Measurements from ENCODE around the gene RHAG. TPM values are rescaled to one million over a fixed set of nuclear protein-coding genes. Genes with fewer than 3 reads are reported as not detected.

The RHAG gene
- total RNA-seq, 1 experiment from 2014 or later = 0.31 TPM

DNA sequence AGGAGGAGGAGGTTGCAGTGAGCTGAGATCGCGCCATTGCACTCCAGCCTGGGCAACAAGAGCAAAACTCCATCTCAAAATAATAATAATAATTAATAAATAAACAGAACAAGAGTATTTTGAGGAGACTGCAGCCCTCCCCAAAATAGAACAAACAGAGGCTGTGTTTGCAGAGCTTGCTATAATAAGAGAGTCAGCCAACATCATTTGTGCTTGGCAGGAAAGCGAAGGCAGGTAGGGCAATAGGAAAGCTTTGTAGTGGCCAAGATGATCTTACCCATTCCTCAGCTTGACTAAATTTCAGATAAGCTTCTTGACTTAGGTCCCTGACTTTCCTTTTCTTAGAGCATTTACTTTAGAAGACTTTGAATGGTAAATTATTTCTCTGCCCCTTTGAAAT, 79.5 kb downstream of the RHAG start (continued):
- TF ChIP-seq, protein P1, sequence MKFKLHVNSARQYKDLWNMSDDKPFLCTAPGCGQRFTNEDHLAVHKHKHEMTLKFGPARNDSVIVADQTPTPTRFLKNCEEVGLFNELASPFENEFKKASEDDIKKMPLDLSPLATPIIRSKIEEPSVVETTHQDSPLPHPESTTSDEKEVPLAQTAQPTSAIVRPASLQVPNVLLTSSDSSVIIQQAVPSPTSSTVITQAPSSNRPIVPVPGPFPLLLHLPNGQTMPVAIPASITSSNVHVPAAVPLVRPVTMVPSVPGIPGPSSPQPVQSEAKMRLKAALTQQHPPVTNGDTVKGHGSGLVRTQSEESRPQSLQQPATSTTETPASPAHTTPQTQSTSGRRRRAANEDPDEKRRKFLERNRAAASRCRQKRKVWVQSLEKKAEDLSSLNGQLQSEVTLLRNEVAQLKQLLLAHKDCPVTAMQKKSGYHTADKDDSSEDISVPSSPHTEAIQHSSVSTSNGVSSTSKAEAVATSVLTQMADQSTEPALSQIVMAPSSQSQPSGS (CRISPR knock-in tag; IDR thresholded peaks at IDR 0.05; ENCODE audit: borderline replicate concordance, low read depth) = no peak
- TF ChIP-seq NR2C2 (CRISPR knock-in tag; IDR thresholded peaks at IDR 0.05) (no peak), ZNF416 (CRISPR knock-in tag; IDR thresholded peaks at IDR 0.05) (no peak), USF2 (CRISPR knock-in tag; IDR thresholded peaks at IDR 0.05) (no peak), IRF2 (CRISPR knock-in tag; IDR thresholded peaks at IDR 0.05; ENCODE audit: borderline replicate concordance, low read depth) (no peak)
- TF ChIP-seq, protein P2, sequence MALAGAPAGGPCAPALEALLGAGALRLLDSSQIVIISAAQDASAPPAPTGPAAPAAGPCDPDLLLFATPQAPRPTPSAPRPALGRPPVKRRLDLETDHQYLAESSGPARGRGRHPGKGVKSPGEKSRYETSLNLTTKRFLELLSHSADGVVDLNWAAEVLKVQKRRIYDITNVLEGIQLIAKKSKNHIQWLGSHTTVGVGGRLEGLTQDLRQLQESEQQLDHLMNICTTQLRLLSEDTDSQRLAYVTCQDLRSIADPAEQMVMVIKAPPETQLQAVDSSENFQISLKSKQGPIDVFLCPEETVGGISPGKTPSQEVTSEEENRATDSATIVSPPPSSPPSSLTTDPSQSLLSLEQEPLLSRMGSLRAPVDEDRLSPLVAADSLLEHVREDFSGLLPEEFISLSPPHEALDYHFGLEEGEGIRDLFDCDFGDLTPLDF (CRISPR knock-in tag; IDR thresholded peaks at IDR 0.05) = no peak

DNA sequence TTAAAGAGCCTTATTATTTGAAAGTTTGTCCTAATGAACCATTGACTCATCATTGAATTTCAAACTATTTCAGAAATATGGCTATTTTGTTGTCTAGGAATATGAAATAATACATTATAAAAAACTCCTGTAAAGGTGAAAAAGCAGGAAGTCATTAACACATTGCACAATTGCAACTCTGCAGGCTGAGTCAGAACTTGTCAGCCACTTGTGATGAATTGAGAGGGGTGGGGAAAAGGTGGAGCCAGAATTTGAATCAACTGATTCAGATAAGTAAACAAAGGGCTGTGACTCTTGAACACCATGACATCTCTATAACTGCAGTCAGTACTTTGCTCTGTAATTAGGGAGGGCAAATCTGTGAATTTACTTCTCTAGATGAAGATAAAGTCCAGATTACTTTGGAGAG, 80.2 kb downstream of the RHAG start:
- Mint-ChIP-seq H3K4me3 (no peak overlapping the region), H3K27me3 (ENCODE audit: low read depth) (peaks cover 96% of the 10 kb centered on the region), H3K27ac (no peak overlapping the region), H3K36me3 (peaks cover 27% of the 10 kb centered on the region), H3K4me1 (peaks cover 40% of the 10 kb centered on the region), H3K9me3 (no peaks in the 10 kb centered on the region)
- ChIA-PET CTCF (no interaction called here), POLR2A (no interaction called here)
- no peak for TF ChIP-seq ZMAT4 (CRISPR knock-in tag; IDR thresholded peaks at IDR 0.05)
- TF ChIP-seq CTCF (IDR thresholded peaks at IDR 0.05) = no peak
- TF ChIP-seq RORB (CRISPR knock-in tag; IDR thresholded peaks at IDR 0.05) = no peak
- peak; percentile 31; the same call in 1 of the 2 replicates for TF ChIP-seq GABPB1 (CRISPR knock-in tag; IDR thresholded peaks at IDR 0.05)
- no peak for ATAC-seq
- DNase-seq (ENCODE audit: low spot score) = no peak

- Mint-ChIP-seq H3K27me3 (ENCODE audit: low read depth) (peaks cover 96% of the 10 kb centered on the region), H3K4me3 (no peak overlapping the region), H3K9me3 (no peaks in the 10 kb centered on the region), H3K27ac (no peak overlapping the region), H3K36me3 (peaks cover 27% of the 10 kb centered on the region), H3K4me1 (peaks cover 41% of the 10 kb centered on the region)
- TF ChIP-seq ESRRA (CRISPR knock-in tag; IDR thresholded peaks at IDR 0.05; ENCODE audit: borderline replicate concordance) = no peak
- no peak for TF ChIP-seq NR3C1 (CRISPR knock-in tag; conservative IDR thresholded peaks at IDR 0.05; ENCODE audit: low read depth)
- no peak for TF ChIP-seq USF2 (CRISPR knock-in tag; IDR thresholded peaks at IDR 0.05)
- no peak for TF ChIP-seq ZNF317 (CRISPR knock-in tag; IDR thresholded peaks at IDR 0.05; ENCODE audit: borderline replicate concordance, low read depth)
- no peak for TF ChIP-seq TEAD1 (CRISPR knock-in tag; IDR thresholded peaks at IDR 0.05)
- TF ChIP-seq ELF4 (CRISPR knock-in tag; IDR thresholded peaks at IDR 0.05; ENCODE audit: low read depth) = no peak
- no peak for TF ChIP-seq SP1 (CRISPR knock-in tag; conservative IDR thresholded peaks at IDR 0.05)
- TF ChIP-seq, protein P3, sequence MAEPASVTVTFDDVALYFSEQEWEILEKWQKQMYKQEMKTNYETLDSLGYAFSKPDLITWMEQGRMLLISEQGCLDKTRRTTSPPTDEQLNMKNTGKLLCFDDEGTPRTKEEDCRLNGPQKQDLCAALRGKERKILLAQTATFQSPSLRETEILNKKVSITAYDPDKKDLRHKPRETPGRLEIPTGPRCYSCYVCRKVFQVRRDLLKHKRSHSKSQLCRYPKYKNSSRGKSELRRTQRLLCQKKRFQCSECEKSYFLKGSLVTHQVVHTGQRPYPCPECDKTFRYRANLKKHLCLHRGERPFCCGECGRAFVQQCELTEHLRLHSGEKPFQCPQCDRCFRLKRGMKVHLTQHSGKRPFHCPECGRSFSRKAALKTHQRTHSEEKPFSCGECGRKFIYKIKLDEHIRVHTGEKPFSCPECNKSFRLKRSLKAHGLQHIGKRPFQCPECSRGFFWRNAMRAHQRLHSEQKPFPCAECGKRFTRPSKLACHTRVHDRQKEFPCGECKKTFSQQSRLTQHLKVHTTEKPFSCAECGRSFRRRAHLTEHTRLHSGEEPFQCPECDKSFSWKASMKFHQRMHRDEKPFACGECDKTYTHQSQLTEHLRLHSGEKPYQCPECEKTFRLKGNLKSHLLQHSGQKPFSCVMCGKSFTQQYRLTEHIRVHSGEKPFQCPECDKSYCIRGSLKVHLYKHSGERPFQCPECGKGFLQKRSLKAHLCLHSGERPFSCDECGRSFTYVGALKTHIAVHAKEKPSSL (CRISPR knock-in tag; conservative IDR thresholded peaks at IDR 0.05) = no peak
- ChIA-PET POLR2A (no interaction called here), CTCF (no interaction called here)
- no peak for ATAC-seq
- no peak for DNase-seq (ENCODE audit: low spot score)
Observed at GRCh38 chr6:49555951-49556350, 80.7 kb downstream of the RHAG start.

Measured in WTC11 (cell line).